Motor neuron (in vitro differentiated cells): Measurements from ENCODE around the gene HDAC6. TPM values are rescaled to one million over a fixed set of nuclear protein-coding genes. Genes with fewer than 3 reads are reported as not detected.
"Not testable (repeated sequence)": the region's sequence is repeated elsewhere in the genome, so short reads cannot be mapped to it uniquely, and the experiment has no call there.

Experiments used
- ATAC-seq, 8 experiments: fragments of 200-7000 bp; cut with Tn5 transposase; replicated peaks in 6 of 8; 2 replicates each; pipeline ENCODE4 v1.8.0; 2021; ENCODE audit warnings: mild to moderate bottlenecking in 8 of 8, moderate library complexity in 8 of 8
- H3K27ac ChIP-seq, 2 donors: fragments of 250-450 bp; sonication (Bioruptor Pico); 2 replicates each; pipeline ENCODE4 v1.9.0; 2021; ENCODE audit warnings: antibody characterized with exemption in 2 of 2, mild to moderate bottlenecking in 2 of 2, moderate library complexity in 1 of 2
- H3K4me1 ChIP-seq, 2 donors: fragments of 250-450 bp; sonication (Bioruptor Pico); replicated peaks in 1 of 2; 2 replicates each; pipeline ENCODE4 v1.6.1; 2021; ENCODE audit warnings: antibody characterized with exemption in 2 of 2, mild to moderate bottlenecking in 2 of 2, moderate library complexity in 1 of 2
- H3K4me3 ChIP-seq, 5 donors: fragments of 250-450 bp; sonication (Bioruptor Pico); 2 replicates each; pipeline ENCODE4 v1.9.0; 2021; ENCODE audit warnings: antibody characterized with exemption in 5 of 5, mild to moderate bottlenecking in 5 of 5, moderate library complexity in 4 of 5
- WGBS, 10 experiments: fragments of 450-650 bp; shearing (Covaris generic); methylation state at CpG; one replicate each; pipeline ENCODE4 v1.0.0; 2022; 5-methylcytosine and 5-hydroxymethylcytosine counted together
- in situ Hi-C, 9 experiments: fragments of 400-800 bp; cut with MboI; loops; one replicate each; pipeline ENCODE4 v1.15.0; 2021; ENCODE audit warnings: low sequenced_read_pairs in 9 of 9, low pct_unique_long_range_greater_than_20kb in 2 of 9; ENCODE audit not compliant: unreplicated experiment in 9 of 9
- total RNA-seq, 8 experiments: library from RNA; unstranded; fragments of 300-600 nt; gene quantifications; 2 replicates each; pipeline versions ENCODE4 v1.2.3 to v1.2.4, GENCODE V29; 2022

HDAC6 gene
- total RNA-seq, 8 experiments from 2014 or later: 29.7 to 104 (median 62.2) TPM

GRCh38 chrX:48835524-48836329, 33.9 kb downstream of the HDAC6 start, which contains the start of gene PCSK1N:
Gene PCSK1N, minus strand, starts transcription at chrX:48835610. Its CDS starts 78 bp downstream, at chrX:48835532.
- 18 to 86% (median 53%) methylated on average over 1 to 10 of the region's 35 CpGs; no CpG with 5 or more reads in 6 of the 10 experiments for WGBS, 10 experiments
- peak in 7 of 8 experiments; percentile 12 to 74 (median 62) for ATAC-seq
- in situ Hi-C loops: no loop called here
- Histone ChIP-seq H3K4me3 (peak within 1 kb of the TSS; percentile 64 to 99 (median 73)), H3K4me1 (peaks cover 9 to 22% of the 10 kb centered on the region in 2 donors), H3K27ac (peak within 1 kb of the TSS; percentile 80 to 84)

GRCh38 chrX:48839686-48840085, 37.8 kb downstream of the HDAC6 start:
- H3K4me3 ChIP-seq: no peak overlapping the region
- WGBS, 10 experiments: 50 to 84% methylated on average over 3 to 4 of the region's 10 CpGs; no CpG with 5 or more reads in 8 of the 10 experiments
- no peak for ATAC-seq
- in situ Hi-C loops: no loop called here
- H3K4me1 ChIP-seq: peaks cover 4 to 7% of the 10 kb centered on the region in 2 donors
- H3K27ac ChIP-seq: no peak overlapping the region

GRCh38 chrX:48848847-48849246, 47.0 kb downstream of the HDAC6 start:
- H3K4me3 ChIP-seq: no peak overlapping the region
- ATAC-seq: no peak
- in situ Hi-C loops: no loop called here
- no peak overlapping the region for H3K27ac ChIP-seq
- WGBS, 10 experiments: 29 to 86% (median 80%) methylated on average over 1 of the region's 1 CpG; no CpG with 5 or more reads in 7 of the 10 experiments
- no peaks in the 10 kb centered on the region for H3K4me1 ChIP-seq

- no peak for ATAC-seq
- in situ Hi-C loops: no loop called here
- H3K27ac ChIP-seq: no peak overlapping the region
- 26 to 87% (median 58%) methylated on average over 1 to 6 of the region's 7 CpGs; no CpG with 5 or more reads in 4 of the 10 experiments for WGBS, 10 experiments
- no peak overlapping the region for H3K4me3 ChIP-seq
- H3K4me1 ChIP-seq: no peaks in the 10 kb centered on the region
Measured at GRCh38 chrX:48852857-48853256, 51.0 kb downstream of the HDAC6 start.

GRCh38 chrX:48853494-48853893, 51.6 kb downstream of the HDAC6 start:
- in situ Hi-C loops, H3K4me3 ChIP-seq, ATAC-seq, H3K4me1 ChIP-seq, H3K27ac ChIP-seq: not testable (repeated sequence)

- H3K4me3 ChIP-seq, H3K4me1 ChIP-seq, ATAC-seq, in situ Hi-C loops, H3K27ac ChIP-seq: not testable (repeated sequence)
- 70 to 100% (median 83%) methylated on average over 1 to 7 of the region's 12 CpGs; no CpG with 5 or more reads in 5 of the 10 experiments for WGBS, 10 experiments
Measured at GRCh38 chrX:48854121-48854804, 52.4 kb downstream of the HDAC6 start.

GRCh38 chrX:48854898-48855297, 53.0 kb downstream of the HDAC6 start:
- WGBS, 10 experiments: 7 to 53% (median 32%) methylated on average over 4 to 5 of the region's 5 CpGs; no CpG with 5 or more reads in 4 of the 10 experiments

GRCh38 chrX:48864210-48864609, 62.3 kb downstream of the HDAC6 start:
- H3K4me1 ChIP-seq: no peaks in the 10 kb centered on the region
- H3K27ac ChIP-seq: no peak overlapping the region
- WGBS, 10 experiments: 0 to 39% (median 10%) methylated on average over 1 to 4 of the region's 4 CpGs; no CpG with 5 or more reads in 7 of the 10 experiments
- ATAC-seq: no peak
- H3K4me3 ChIP-seq: no peak overlapping the region
- in situ Hi-C loops: no loop called here

More at GRCh38 chrX:48854898-48855297, 53.0 kb downstream of the HDAC6 start:
- in situ Hi-C loops: no loop called here
- H3K27ac ChIP-seq: no peak overlapping the region
- H3K4me3 ChIP-seq: no peak overlapping the region
- no peak for ATAC-seq
- no peaks in the 10 kb centered on the region for H3K4me1 ChIP-seq

- ATAC-seq, H3K4me1 ChIP-seq, H3K27ac ChIP-seq, H3K4me3 ChIP-seq, in situ Hi-C loops: not testable (repeated sequence)
- WGBS, 10 experiments: no CpG with 5 or more reads among the region's 2 CpGs
Measured at GRCh38 chrX:48872017-48872416, 70.2 kb downstream of the HDAC6 start.

Other genes starting within 250 kb of the HDAC6 start
- 100 to 1,000 TPM; 116 to 304 (median 185) TPM for gene RBM3, start 227.6 kb upstream of the HDAC6 start, total RNA-seq
- gene WDR13, start 204.6 kb upstream of the HDAC6 start, total RNA-seq: 10 to 100 TPM; 42.3 to 65.7 (median 51.1) TPM
- 1 to 10 TPM in 5 of 8 experiments, under 1 TPM in 3; 0.21 to 1.8 (median 1.1) TPM for gene WAS, start 118.3 kb upstream of the HDAC6 start, total RNA-seq
- 1 to 10 TPM; 1.8 to 9.8 (median 3.0) TPM for gene SUV39H1, start 105.3 kb upstream of the HDAC6 start, total RNA-seq
- gene GLOD5, start 40.3 kb upstream of the HDAC6 start, total RNA-seq: not detected
- gene GATA1, start 15.5 kb upstream of the HDAC6 start, total RNA-seq: not detected
- gene ERAS, start 24.4 kb downstream of the HDAC6 start, total RNA-seq: under 1 TPM in 7 of 8 experiments, not detected in 1; 0.27 to 0.90 (median 0.46) TPM
- 100 to 1,000 TPM in 1 of 8 experiments, 10 to 100 TPM in 6, 1 to 10 TPM in 1; 4.0 to 103 (median 33.2) TPM for gene PCSK1N, start 33.5 kb downstream of the HDAC6 start, total RNA-seq
- 100 to 1,000 TPM in 1 of 8 experiments, 10 to 100 TPM in 7; 40.6 to 102 (median 72.9) TPM for gene TIMM17B, start 95.7 kb downstream of the HDAC6 start, total RNA-seq
- gene PQBP1, start 95.9 kb downstream of the HDAC6 start, total RNA-seq: 100 to 1,000 TPM in 3 of 8 experiments, 10 to 100 TPM in 5; 73.0 to 123 (median 99.1) TPM
- 10 to 100 TPM; 15.1 to 38.3 (median 23.8) TPM for gene SLC35A2, start 109.6 kb downstream of the HDAC6 start, total RNA-seq
- 10 to 100 TPM in 4 of 8 experiments, 1 to 10 TPM in 4; 6.9 to 20.3 (median 9.5) TPM for gene PIM2, start 117.0 kb downstream of the HDAC6 start, total RNA-seq
- gene OTUD5, start 155.5 kb downstream of the HDAC6 start, total RNA-seq: 10 to 100 TPM; 22.0 to 49.8 (median 36.6) TPM
- gene KCND1, start 169.8 kb downstream of the HDAC6 start, total RNA-seq: 1 to 10 TPM in 6 of 8 experiments, under 1 TPM in 2; 0.65 to 3.1 (median 1.5) TPM
- 10 to 100 TPM; 24.2 to 69.0 (median 44.8) TPM for gene GRIPAP1, start 200.2 kb downstream of the HDAC6 start, total RNA-seq
- gene TFE3, start 241.3 kb downstream of the HDAC6 start, total RNA-seq: 10 to 100 TPM in 7 of 8 experiments, 1 to 10 TPM in 1; 9.7 to 43.2 (median 24.4) TPM